HepG2 (cell line): ENCODE data around the gene WARS2. TPM values are rescaled to one million over a fixed set of nuclear protein-coding genes. Genes with fewer than 3 reads are reported as not detected.
A peak's percentile ranks its signal among the peaks of the same experiment; 100 is the strongest.

ENCODE experiments used
- ATF7 ChIP-seq, 2 experiments: fragments of 450-650 bp in 1 of 2; sonication (generic) in 1 of 2; formaldehyde crosslinking in 1 of 2; IDR thresholded peaks; 2 replicates each; pipeline versions ENCODE4 v1.4.0 to v1.6.1; 2016 to 2020; ENCODE audit warnings: antibody characterized with exemption in 1 of 2, mild to moderate bottlenecking in 1 of 2, missing genetic modification reagents in 1 of 2
- HNRNPLL ChIP-seq: fragments of 200-400 bp; formaldehyde crosslinking; IDR thresholded peaks from 2 replicates; pipeline ENCODE4 v1.6.1; 2017; ENCODE audit warnings: mild to moderate bottlenecking, low read depth, low read length; ENCODE audit not compliant: poor library complexity, severe bottlenecking
- NR2F1 ChIP-seq, 2 experiments: fragments of 450-650 bp in 1 of 2; formaldehyde crosslinking in 1 of 2; IDR thresholded peaks; 2 replicates each; pipeline versions ENCODE4 v1.5.0 to v1.6.1; 2016 to 2020; ENCODE audit warnings: mild to moderate bottlenecking in 1 of 2, missing compliant biosample characterization in 1 of 2, missing genetic modification reagents in 1 of 2, moderate library complexity in 1 of 2
- NR2F6 ChIP-seq, 2 experiments: IDR thresholded peaks; 2 replicates each; pipeline ENCODE4 v1.6.1; 2016; ENCODE audit warnings: antibody characterized with exemption in 1 of 2, mild to moderate bottlenecking in 1 of 2
- SIN3B ChIP-seq: fragments of 150-350 bp; IDR thresholded peaks from 2 replicates; pipeline ENCODE4 v1.6.1; 2014; ENCODE audit warnings: low read length
- SOX13 ChIP-seq, 3 experiments: fragments of 450-650 bp in 1 of 3; sonication (generic) in 1 of 3; formaldehyde crosslinking in 1 of 3; IDR thresholded peaks in 2 of 3; conservative IDR thresholded peaks in 1 of 3; 2 replicates each; pipeline versions ENCODE4 v1.5.0 to v1.6.1; 2016 to 2020; ENCODE audit warnings: antibody characterized with exemption in 1 of 3, mild to moderate bottlenecking in 1 of 3, missing compliant biosample characterization in 1 of 3, missing genetic modification reagents in 1 of 3, moderate library complexity in 1 of 3
- SP5 ChIP-seq: IDR thresholded peaks from 2 replicates; pipeline ENCODE4 v1.6.1; 2016; ENCODE audit warnings: low read depth, borderline replicate concordance
- ZNF260 ChIP-seq: sonication (generic); formaldehyde crosslinking; IDR thresholded peaks from 2 replicates; pipeline ENCODE4 v1.4.0; 2020; ENCODE audit warnings: missing genetic modification reagents, low read depth, mild to moderate bottlenecking, borderline replicate concordance
- ZNF598 ChIP-seq: sonication (generic); formaldehyde crosslinking; IDR thresholded peaks from 2 replicates; pipeline ENCODE4 v1.5.1; 2020; ENCODE audit warnings: mild to moderate bottlenecking, missing genetic modification reagents, borderline replicate concordance
- ZNF792 ChIP-seq: IDR thresholded peaks from 2 replicates; pipeline ENCODE4 v1.6.1; 2016
- polyA plus RNA-seq, 8 experiments: library from polyadenylated mRNA; depleted of rRNA in 3 of 8; stranded (reverse) in 7 of 8; unstranded in 1 of 8; fragments of >200 nt; fragmentation: Illumina TruSeq in 4 of 8; extraction: Trizol in 4 of 8; gene quantifications; 2 replicates each; pipeline versions ENCODE4 v1.2.1 to v1.2.3, GENCODE V29; 2011 to 2016; ENCODE audit warnings: low read depth in 4 of 8, missing spikeins in 1 of 8, mixed read lengths in 1 of 8; ENCODE audit not compliant: insufficient read depth in 1 of 8
- total RNA-seq, 5 experiments: library from RNA; depleted of rRNA; stranded (reverse); fragments of >200 nt; fragmentation: Illumina TruSeq; extraction: Trizol; gene quantifications; 2 replicates each; pipeline ENCODE4 v1.2.3, GENCODE V29; 2016; ENCODE audit warnings: low read depth in 1 of 5
- TF ChIP-seq, protein P1 (sequence below): sonication (generic); formaldehyde crosslinking; conservative IDR thresholded peaks from 2 replicates; pipeline ENCODE4 v1.4.0; 2020; ENCODE audit warnings: missing genetic modification reagents
- TF ChIP-seq, protein P2 (sequence below): sonication (generic); formaldehyde crosslinking; IDR thresholded peaks from 2 replicates; pipeline ENCODE4 v1.5.1; 2020; ENCODE audit warnings: mild to moderate bottlenecking, missing genetic modification reagents, moderate library complexity
- TF ChIP-seq, protein P3 (sequence below): IDR thresholded peaks from 2 replicates; pipeline ENCODE4 v1.6.1; 2016; ENCODE audit warnings: missing compliant biosample characterization, missing genetic modification reagents, borderline replicate concordance
- TF ChIP-seq, protein P4 (sequence below), 2 experiments: IDR thresholded peaks; 2 replicates each; pipeline ENCODE4 v1.6.1; 2011 to 2012; ENCODE audit warnings: low read length in 2 of 2, borderline replicate concordance in 1 of 2, low read depth in 1 of 2, mild to moderate bottlenecking in 1 of 2, moderate library complexity in 1 of 2

The WARS2 gene
- total and polyA plus RNA-seq, 2 of the 13 experiments (the other 11 are each of a cell fraction or from before 2014, with no cell fraction given) = 12.4 to 18.8 TPM

DNA sequence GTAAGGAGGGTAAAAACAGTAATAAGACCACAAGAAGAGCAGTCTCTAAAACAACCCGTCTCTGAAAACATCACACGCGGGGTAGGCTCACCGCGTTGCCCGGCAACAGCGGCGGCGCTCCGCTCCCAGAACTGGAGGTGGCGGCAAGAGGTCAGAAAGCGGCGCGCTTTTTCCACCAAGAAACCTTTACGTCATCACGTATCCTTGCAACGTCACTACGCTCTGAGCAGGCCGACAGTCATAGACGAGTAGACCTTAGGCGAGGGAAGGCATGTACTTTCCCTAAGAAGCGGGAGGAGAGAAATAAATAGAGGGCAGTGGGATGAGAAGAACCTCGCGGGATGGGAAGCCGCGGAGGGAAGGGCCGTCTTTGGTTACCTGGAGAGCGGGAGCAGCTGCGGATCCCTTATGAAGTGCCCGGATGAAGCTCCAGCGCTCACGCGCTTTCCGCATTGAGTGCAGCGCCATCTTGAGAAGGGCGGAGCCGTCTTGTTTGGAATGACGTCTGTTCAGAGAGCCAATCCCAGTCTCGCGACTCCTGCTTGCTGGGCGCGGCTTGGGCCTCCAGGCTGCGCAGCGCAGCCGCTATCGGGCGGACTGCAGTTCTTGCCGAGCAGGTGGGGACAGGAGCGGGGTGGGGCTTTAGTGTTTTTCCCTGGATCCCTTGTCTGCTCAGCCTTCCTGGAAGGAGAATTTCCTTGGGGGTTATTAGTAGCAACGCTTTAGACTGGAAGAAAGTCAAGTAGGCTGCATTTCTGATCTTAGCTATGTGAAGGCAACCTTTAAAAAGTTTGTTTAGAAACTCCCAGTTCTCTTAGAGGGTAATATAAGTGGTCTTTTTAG, at the start of gene WARS2 (continued):
- TF ChIP-seq, protein P1, sequence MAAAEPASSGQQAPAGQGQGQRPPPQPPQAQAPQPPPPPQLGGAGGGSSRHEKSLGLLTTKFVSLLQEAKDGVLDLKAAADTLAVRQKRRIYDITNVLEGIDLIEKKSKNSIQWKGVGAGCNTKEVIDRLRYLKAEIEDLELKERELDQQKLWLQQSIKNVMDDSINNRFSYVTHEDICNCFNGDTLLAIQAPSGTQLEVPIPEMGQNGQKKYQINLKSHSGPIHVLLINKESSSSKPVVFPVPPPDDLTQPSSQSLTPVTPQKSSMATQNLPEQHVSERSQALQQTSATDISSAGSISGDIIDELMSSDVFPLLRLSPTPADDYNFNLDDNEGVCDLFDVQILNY (CRISPR knock-in tag) = 0 out of 2 replicates have a peak, but pooled peaks have one; percentile 71
- TF ChIP-seq, protein P2, sequence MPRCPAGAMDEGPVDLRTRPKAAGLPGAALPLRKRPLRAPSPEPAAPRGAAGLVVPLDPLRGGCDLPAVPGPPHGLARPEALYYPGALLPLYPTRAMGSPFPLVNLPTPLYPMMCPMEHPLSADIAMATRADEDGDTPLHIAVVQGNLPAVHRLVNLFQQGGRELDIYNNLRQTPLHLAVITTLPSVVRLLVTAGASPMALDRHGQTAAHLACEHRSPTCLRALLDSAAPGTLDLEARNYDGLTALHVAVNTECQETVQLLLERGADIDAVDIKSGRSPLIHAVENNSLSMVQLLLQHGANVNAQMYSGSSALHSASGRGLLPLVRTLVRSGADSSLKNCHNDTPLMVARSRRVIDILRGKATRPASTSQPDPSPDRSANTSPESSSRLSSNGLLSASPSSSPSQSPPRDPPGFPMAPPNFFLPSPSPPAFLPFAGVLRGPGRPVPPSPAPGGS (CRISPR knock-in tag) = no peak; the same call in 1 of the 2 replicates
- TF ChIP-seq SP5 (CRISPR knock-in tag) (peak; percentile 20; the same call in 1 of the 2 replicates), ZNF792 (CRISPR knock-in tag) (no peak; the same call in 1 of the 2 replicates), SIN3B (no peak), HNRNPLL (peak; percentile 90), ZNF598 (CRISPR knock-in tag) (0 out of 2 replicates have a peak, but pooled peaks have one; percentile 41), ATF7 (IDR thresholded peaks at IDR 0.05) (no peak; the same call in none of the 2 replicates), ATF7 (CRISPR knock-in tag; IDR thresholded peaks at IDR 0.05) (peak; percentile 86), NR2F6 (IDR thresholded peaks at IDR 0.05) (peak; percentile 46; the same call in 1 of the 2 replicates), NR2F6 (CRISPR knock-in tag; IDR thresholded peaks at IDR 0.05) (peak; percentile 56), NR2F1 (CRISPR knock-in tag; IDR thresholded peaks at IDR 0.05) (peak in 1 of 2 experiments; percentile 52; a peak in 2 of 4 replicates), ZNF260 (CRISPR knock-in tag) (no peak), SOX13 (IDR thresholded peaks at IDR 0.05) (0 out of 2 replicates have a peak, but pooled peaks have one; percentile 15), SOX13 (CRISPR knock-in tag; conservative IDR thresholded peaks at IDR 0.05 in 1 of 2, IDR thresholded peaks at IDR 0.05 in 1 of 2) (no peak; a peak in 1 of 4 replicates)
- TF ChIP-seq, protein P3, sequence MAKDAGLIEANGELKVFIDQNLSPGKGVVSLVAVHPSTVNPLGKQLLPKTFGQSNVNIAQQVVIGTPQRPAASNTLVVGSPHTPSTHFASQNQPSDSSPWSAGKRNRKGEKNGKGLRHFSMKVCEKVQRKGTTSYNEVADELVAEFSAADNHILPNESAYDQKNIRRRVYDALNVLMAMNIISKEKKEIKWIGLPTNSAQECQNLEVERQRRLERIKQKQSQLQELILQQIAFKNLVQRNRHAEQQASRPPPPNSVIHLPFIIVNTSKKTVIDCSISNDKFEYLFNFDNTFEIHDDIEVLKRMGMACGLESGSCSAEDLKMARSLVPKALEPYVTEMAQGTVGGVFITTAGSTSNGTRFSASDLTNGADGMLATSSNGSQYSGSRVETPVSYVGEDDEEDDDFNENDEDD (CRISPR knock-in tag) = peak; percentile 75; the same call in 1 of the 2 replicates
- TF ChIP-seq, protein P4, sequence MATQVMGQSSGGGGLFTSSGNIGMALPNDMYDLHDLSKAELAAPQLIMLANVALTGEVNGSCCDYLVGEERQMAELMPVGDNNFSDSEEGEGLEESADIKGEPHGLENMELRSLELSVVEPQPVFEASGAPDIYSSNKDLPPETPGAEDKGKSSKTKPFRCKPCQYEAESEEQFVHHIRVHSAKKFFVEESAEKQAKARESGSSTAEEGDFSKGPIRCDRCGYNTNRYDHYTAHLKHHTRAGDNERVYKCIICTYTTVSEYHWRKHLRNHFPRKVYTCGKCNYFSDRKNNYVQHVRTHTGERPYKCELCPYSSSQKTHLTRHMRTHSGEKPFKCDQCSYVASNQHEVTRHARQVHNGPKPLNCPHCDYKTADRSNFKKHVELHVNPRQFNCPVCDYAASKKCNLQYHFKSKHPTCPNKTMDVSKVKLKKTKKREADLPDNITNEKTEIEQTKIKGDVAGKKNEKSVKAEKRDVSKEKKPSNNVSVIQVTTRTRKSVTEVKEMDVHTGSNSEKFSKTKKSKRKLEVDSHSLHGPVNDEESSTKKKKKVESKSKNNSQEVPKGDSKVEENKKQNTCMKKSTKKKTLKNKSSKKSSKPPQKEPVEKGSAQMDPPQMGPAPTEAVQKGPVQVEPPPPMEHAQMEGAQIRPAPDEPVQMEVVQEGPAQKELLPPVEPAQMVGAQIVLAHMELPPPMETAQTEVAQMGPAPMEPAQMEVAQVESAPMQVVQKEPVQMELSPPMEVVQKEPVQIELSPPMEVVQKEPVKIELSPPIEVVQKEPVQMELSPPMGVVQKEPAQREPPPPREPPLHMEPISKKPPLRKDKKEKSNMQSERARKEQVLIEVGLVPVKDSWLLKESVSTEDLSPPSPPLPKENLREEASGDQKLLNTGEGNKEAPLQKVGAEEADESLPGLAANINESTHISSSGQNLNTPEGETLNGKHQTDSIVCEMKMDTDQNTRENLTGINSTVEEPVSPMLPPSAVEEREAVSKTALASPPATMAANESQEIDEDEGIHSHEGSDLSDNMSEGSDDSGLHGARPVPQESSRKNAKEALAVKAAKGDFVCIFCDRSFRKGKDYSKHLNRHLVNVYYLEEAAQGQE (IDR thresholded peaks at IDR 0.05; ENCODE audit: borderline replicate concordance in 1 of 2, low read depth in 1 of 2, low read length in 2 of 2) = peak in 1 of 2 experiments; percentile 42; a peak in 1 of 4 replicates
